GM13976 (cell line): Measurements from ENCODE around the gene TGIF1.

Experiments
- DNase-seq: peaks from one replicate; pipeline ENCODE4 v3.0.0; 2012; ENCODE audit warnings: low spot score
- in situ Hi-C: fragments of 300-500 bp; cut with MboI; formaldehyde crosslinking; loops from one replicate; pipeline ENCODE4 v1.12.0; 2022; ENCODE audit warnings: low sequenced_read_pairs, mixed read lengths, inconsistent platforms; ENCODE audit not compliant: unreplicated experiment
- TF ChIP-seq, protein P1 (sequence below): IDR thresholded peaks from 2 replicates; pipeline ENCODE4 v1.5.1; 2012; ENCODE audit warnings: borderline replicate concordance, mild to moderate bottlenecking; ENCODE audit not compliant: insufficient read depth; ENCODE audit errors: extremely low read depth, missing control alignments, control extremely low read depth

TGIF1 gene

DNA sequence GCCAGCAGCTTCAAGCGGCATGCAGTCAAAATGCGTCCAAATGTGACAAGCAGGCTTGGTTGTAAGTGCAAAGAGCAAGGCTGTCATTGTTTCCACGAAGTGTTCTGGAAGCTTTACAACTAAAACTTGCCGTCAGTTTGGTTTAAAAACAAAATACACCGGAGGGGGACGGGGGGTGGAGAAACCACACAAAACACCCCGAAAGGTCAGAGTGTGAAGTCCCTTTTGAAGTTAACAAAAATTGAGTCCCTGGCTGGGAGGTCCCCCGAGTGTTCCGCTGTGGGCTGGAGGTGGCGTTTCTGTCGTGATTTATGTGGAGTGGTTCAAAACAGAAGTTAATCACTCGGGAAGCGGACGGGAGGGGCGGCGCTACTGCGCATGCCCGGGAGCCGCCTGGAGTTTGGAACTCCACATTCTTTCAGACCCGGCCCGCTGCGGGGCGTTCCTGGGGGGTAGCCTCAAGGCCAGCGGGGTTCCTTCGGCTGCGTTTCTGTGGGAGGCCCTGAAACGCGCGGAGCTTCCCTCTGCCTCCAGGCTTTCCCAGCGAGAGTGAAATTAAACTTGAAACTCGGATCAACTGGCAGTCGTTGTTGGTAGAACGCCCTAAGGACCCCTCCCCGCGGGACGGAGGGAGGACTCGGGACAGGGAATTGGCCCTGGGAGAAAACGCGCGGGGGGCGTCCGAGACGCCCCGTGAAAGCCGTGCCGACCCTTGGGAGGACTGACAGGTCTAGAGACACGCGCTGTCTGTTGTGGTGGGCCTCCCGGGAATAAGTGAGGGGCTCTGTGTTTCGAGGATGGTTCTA lies 1.4 kb downstream of the TGIF1 start:
- peak; percentile 62 for DNase-seq
- in situ Hi-C loops = loop anchor here (10.0 kb wide), 1 partner anchor 143 kb away; no protein-coding TSS in a partner anchor
- TF ChIP-seq, protein P1, sequence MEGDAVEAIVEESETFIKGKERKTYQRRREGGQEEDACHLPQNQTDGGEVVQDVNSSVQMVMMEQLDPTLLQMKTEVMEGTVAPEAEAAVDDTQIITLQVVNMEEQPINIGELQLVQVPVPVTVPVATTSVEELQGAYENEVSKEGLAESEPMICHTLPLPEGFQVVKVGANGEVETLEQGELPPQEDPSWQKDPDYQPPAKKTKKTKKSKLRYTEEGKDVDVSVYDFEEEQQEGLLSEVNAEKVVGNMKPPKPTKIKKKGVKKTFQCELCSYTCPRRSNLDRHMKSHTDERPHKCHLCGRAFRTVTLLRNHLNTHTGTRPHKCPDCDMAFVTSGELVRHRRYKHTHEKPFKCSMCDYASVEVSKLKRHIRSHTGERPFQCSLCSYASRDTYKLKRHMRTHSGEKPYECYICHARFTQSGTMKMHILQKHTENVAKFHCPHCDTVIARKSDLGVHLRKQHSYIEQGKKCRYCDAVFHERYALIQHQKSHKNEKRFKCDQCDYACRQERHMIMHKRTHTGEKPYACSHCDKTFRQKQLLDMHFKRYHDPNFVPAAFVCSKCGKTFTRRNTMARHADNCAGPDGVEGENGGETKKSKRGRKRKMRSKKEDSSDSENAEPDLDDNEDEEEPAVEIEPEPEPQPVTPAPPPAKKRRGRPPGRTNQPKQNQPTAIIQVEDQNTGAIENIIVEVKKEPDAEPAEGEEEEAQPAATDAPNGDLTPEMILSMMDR = no peak

DNA sequence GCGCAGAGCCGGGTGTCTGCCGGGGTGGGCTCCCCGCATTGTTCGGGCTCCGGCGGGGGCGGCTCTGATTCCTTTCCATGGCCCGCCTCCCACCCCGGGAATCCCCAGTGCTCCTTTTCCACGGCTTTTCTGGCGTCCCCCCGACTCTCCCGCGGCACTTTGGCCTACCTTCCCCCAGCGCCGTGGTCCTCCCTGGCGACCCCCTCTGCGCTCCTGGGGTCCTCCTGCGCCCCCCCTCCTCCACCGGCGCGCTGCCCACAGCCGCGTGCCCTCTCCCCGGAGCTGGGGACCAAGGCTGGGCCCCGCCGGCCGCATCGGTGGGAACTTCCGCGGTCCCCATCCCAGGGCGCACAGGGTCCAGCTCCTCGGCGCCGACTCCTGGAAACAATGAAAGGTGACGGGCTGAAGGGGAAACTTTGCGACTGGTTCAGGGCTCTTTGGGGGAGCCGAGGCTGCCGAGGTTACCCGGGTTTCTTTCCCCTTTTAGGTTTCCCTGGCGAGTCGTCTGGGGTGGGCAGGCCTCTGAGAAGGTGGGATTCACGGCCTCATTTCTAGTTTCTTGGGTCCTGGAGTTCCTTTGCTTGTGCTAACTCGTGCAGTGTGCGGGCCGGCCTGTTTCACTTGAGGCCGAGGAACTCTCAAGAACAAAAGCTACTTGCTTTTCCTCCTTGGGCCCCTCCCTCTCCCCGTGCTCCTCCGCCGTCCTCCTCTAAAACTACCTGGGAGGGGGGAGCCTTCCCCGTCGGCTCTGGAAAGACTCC lies 2.2 kb downstream of the TGIF1 start:
- TF ChIP-seq, protein P1 = no peak
- DNase-seq = no peak
- in situ Hi-C loops = loop anchor here (10.0 kb wide), 1 partner anchor 143 kb away; no protein-coding TSS in a partner anchor

DNA sequence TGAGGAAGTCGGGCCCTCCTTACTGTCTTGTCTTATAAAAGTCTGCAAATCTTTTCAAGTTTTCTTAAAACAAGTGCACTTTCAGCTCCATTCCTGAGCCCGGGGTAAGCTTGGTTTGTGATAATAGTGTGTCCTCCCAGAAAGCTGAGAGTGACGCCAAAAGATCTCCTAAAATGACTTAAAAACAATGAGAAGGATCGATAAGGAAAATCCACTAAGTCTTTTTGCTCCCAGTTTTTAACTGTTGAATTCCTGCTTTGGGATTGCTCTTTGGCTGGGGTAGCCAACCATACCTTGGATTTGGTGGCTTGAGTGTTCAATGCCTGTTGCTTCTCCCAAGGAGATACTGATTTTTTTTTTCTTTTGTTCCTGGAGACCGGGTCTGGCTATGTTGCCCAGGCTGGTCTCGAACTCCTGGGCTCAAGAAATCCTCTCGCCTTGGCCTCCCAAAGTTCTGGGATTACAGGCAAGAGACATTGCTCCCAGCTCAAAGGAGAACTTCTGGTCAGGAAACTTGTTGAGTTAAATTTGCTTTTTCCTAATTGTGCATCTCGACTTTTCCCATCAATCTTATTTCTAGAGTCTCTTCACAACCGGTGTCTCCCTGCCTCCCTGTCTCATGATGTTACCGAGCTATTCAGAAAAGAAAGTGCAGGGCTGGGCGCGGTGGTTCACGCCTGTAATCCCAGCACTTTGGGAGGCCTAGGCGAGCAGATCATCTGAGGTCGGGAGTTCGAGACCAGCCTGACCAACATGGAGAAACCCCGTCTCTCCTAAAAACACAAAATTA lies 3.0 kb downstream of the TGIF1 start:
- TF ChIP-seq, protein P1 = no peak
- DNase-seq = no peak
- in situ Hi-C loops = loop anchor here (10.0 kb wide), 1 partner anchor 142 kb away; no protein-coding TSS in a partner anchor

DNA sequence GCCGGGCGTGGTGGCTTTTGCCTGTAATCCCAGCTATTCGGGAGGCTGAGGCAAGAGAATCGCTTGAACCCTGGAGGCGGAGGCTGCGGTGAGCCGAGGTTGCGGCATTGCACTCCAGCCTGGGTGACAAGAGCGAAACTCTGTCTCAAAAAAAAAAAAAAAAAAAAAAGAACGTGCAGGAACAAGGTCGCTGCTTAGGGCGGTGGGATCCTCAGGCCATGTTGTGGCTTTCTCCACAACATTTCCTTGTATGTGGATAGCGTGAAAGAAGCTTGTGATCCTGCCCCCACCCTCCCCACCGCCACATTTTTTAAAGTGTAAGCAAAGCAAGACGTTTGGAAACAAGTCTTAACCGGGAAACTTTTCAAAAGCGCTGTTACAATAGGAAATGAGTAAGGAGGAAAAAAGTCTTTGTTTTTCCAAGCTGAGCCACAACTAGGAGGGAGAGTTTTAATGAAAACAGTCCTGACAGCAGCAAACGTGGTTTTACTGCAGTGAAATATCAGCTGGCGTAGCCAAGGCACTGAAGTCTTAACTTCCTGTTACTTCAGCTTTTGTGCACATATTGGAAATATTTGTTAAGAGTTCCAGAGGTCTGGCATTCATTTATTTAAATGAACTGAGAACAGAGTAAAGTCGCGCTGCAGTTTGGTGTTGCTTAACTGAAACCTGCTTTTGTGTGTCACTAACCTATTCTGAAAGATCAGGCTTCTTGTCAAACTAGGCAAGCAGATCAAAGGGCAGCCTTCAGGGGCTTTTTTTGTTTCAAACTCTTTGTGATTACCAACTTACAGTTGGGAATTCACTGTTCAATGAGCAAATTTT lies 3.8 kb downstream of the TGIF1 start:
- TF ChIP-seq, protein P1 = no peak
- DNase-seq = no peak
- in situ Hi-C loops = loop anchor here (10.0 kb wide), 1 partner anchor 141 kb away; no protein-coding TSS in a partner anchor

DNA sequence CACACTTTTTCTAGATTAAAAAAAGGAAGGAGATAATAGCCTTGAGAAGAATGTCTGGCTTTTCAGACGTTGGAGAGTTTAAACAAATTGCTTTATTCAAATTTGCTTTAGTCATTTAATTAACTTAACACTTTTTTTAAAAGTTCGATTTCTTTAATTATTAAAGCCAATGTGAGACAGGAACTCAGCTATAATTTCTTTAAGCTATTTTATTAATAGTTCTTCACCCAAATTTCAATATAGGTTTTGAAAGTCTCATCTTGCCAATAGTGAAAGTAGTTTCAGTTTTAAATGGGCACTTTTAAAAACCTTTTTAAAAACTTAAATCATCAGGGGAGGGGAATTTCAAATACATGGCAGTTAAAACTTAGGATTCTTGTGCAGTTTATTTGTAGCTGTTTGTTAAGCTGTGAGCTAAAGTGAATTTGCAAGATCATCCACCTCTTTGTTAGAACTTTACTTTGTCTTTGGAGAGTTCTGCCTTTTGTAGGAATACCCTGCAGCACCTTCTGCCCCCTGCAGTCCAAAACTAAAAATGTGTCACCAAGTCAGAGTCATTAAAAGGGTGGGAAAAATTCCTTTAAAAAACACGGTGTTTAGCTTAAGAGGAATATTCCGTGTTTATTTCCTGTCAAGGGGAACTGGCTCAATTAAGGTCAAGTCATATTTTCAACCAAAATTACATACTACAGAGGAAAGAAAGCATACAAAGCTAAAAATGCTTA lies 4.6 kb downstream of the TGIF1 start:
- in situ Hi-C loops = loop anchor here (10.0 kb wide), 1 partner anchor 140 kb away; no protein-coding TSS in a partner anchor
- peak; percentile 42 for DNase-seq
- TF ChIP-seq, protein P1 = peak; percentile 64
